T-helper 2 cell treated with Interferon-gamma antibody and Interleukin-4, amounts not matched to agents 5 μg/mL and 100 μg/mL, for 36 hours (primary cell): ENCODE results near the gene GCDH.

Source experiments
- DNase-seq: peaks from one replicate; pipeline ENCODE4 v3.0.0; 2021; ENCODE audit warnings: low spot score
- H3K27ac Mint-ChIP-seq: one replicate; pipeline ENCODE4 v1.8.0; 2021; ENCODE audit warnings: mild to moderate bottlenecking, mixed read lengths
- H3K27me3 Mint-ChIP-seq: one replicate; pipeline ENCODE4 v1.8.0; 2021; ENCODE audit warnings: low read depth, mixed read lengths
- H3K36me3 Mint-ChIP-seq: one replicate; pipeline ENCODE4 v1.8.0; 2021; ENCODE audit warnings: low read depth, mixed read lengths
- H3K4me1 Mint-ChIP-seq: one replicate; pipeline ENCODE4 v1.8.0; 2021; ENCODE audit warnings: low read depth, mixed read lengths
- H3K4me3 Mint-ChIP-seq: one replicate; pipeline ENCODE4 v1.8.0; 2022; ENCODE audit warnings: mild to moderate bottlenecking, moderate library complexity, mixed read lengths
- H3K9me3 Mint-ChIP-seq: one replicate; pipeline ENCODE4 v1.8.0; 2021; ENCODE audit warnings: mixed read lengths

The GCDH gene

GRCh38 chr19:12937093-12937926, 46.4 kb downstream of the GCDH start:
- H3K27me3 Mint-ChIP-seq: no peaks in the 10 kb centered on the region
- peak overlapping the region; percentile 94 for H3K27ac Mint-ChIP-seq
- no peaks in the 10 kb centered on the region for H3K9me3 Mint-ChIP-seq
- H3K4me1 Mint-ChIP-seq: peaks cover 41% of the 10 kb centered on the region
- H3K36me3 Mint-ChIP-seq: peaks cover 49% of the 10 kb centered on the region
- peak overlapping the region; percentile 100 for H3K4me3 Mint-ChIP-seq
- DNase-seq: no peak

DNA sequence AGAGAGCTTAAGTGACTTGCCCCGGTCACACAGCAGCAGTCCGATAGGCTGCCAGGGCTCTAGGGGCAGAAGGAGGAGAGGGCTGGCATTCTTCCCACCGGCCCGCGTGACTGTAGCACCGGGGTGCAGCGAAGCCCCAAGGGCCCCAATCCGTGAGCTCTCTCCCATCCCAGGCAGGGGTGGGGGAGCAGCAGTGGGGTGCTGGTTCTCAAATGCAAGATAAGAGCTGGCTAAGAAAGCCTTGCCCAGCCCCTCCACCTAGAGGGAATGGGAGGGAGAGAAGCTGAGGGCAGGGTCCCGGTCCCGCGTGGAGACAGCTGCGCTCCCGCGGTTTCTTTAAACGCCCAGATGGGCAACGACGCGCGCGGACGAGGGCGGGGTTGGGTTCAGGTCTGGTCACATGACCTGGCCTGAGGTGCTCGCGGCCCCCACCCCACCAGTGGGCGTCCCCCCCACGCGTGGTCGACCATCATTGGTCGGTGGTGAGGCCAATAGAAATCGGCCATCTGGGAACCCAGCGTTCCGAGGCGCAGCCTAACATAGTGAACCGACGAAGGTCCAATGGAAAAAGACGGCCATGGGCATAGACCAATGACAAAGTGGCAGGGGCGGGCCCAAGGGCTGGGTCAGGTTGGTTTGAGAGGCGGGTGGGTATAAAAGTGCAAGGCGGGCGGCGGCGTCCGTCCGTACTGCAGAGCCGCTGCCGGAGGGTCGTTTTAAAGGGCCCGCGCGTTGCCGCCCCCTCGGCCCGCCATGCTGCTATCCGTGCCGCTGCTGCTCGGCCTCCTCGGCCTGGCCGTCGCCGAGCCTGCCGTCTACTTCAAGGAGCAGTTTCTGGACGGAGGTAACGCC, 47.2 kb downstream of the GCDH start, which contains the start of gene CALR:
Gene CALR (plus strand): TSS at position 683 of the 852 bp plus-strand sequence. CDS start 71 bp downstream, at position 754.
- Mint-ChIP-seq H3K4me1 (peaks cover 35% of the 10 kb centered on the region), H3K4me3 (peak within 1 kb of the TSS; percentile 100), H3K27me3 (no peaks in the 10 kb centered on the region), H3K27ac (peak within 1 kb of the TSS; percentile 94), H3K9me3 (no peaks in the 10 kb centered on the region), H3K36me3 (peaks cover 48% of the 10 kb centered on the region)
- DNase-seq: peak; percentile 99

DNA sequence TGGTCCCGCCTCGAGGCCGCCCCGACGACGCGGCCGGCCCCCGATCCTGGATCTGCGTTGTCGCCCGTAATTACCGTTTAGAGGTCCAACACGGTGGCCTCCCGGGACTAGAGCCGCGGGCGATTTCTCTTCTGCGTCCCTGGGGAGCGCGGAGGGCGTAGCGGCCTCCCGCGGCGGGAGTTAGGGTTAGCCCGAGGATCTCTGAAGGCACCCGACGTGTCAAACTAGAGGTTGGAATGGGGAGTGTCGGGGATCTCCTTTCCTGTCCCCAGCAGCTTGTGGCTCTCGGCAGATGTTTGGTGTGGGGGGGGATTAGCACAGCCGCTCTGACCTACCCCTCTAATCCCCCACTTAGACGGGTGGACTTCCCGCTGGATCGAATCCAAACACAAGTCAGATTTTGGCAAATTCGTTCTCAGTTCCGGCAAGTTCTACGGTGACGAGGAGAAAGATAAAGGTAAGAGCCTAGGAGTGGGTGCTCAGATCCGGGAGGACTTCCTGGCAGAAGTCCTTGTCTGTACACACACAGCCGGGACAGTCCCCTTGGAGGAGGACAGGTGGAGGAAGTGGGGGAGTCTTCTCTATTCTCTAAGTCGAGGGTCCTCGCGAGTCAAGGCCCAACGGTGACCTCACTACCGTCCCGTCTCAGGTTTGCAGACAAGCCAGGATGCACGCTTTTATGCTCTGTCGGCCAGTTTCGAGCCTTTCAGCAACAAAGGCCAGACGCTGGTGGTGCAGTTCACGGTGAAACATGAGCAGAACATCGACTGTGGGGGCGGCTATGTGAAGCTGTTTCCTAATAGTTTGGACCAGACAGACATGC, 48.0 kb downstream of the GCDH start:
- H3K27me3 Mint-ChIP-seq: no peaks in the 10 kb centered on the region
- H3K4me1 Mint-ChIP-seq: peaks cover 37% of the 10 kb centered on the region
- peak overlapping the region; percentile 94 for H3K27ac Mint-ChIP-seq
- DNase-seq: peak; percentile 27
- H3K4me3 Mint-ChIP-seq: peak overlapping the region; percentile 100
- H3K36me3 Mint-ChIP-seq: peaks cover 54% of the 10 kb centered on the region
- no peaks in the 10 kb centered on the region for H3K9me3 Mint-ChIP-seq

DNA sequence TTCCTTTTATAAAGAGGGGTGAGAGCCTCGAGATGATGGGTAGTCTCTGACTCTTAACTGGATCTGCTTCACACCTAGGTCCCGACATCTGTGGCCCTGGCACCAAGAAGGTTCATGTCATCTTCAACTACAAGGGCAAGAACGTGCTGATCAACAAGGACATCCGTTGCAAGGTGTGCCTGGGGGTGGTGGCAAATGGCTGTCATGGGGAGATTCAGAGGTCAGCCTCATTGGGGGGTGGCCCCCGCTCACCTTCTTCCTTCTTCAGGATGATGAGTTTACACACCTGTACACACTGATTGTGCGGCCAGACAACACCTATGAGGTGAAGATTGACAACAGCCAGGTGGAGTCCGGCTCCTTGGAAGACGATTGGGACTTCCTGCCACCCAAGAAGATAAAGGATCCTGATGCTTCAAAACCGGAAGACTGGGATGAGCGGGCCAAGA, 49.0 kb downstream of the GCDH start:
- Mint-ChIP-seq H3K27ac (peak overlapping the region; percentile 94), H3K4me3 (peak overlapping the region; percentile 100), H3K9me3 (no peaks in the 10 kb centered on the region), H3K4me1 (peaks cover 44% of the 10 kb centered on the region), H3K36me3 (peaks cover 63% of the 10 kb centered on the region), H3K27me3 (no peaks in the 10 kb centered on the region)
- no peak for DNase-seq

- H3K27ac Mint-ChIP-seq: peak overlapping the region; percentile 94
- H3K36me3 Mint-ChIP-seq: peaks cover 71% of the 10 kb centered on the region
- peak overlapping the region; percentile 100 for H3K4me3 Mint-ChIP-seq
- H3K9me3 Mint-ChIP-seq: no peaks in the 10 kb centered on the region
- peaks cover 48% of the 10 kb centered on the region for H3K4me1 Mint-ChIP-seq
- H3K27me3 Mint-ChIP-seq: no peaks in the 10 kb centered on the region
- no peak for DNase-seq
Observed at GRCh38 chr19:12940897-12941296, 49.9 kb downstream of the GCDH start.

- Mint-ChIP-seq H3K27ac (peak overlapping the region; percentile 85), H3K9me3 (no peaks in the 10 kb centered on the region), H3K4me1 (peaks cover 43% of the 10 kb centered on the region), H3K27me3 (no peaks in the 10 kb centered on the region), H3K4me3 (peak overlapping the region; percentile 50), H3K36me3 (peaks cover 86% of the 10 kb centered on the region)
- DNase-seq: no peak
Observed at GRCh38 chr19:12943437-12944044, 52.6 kb downstream of the GCDH start.

DNA sequence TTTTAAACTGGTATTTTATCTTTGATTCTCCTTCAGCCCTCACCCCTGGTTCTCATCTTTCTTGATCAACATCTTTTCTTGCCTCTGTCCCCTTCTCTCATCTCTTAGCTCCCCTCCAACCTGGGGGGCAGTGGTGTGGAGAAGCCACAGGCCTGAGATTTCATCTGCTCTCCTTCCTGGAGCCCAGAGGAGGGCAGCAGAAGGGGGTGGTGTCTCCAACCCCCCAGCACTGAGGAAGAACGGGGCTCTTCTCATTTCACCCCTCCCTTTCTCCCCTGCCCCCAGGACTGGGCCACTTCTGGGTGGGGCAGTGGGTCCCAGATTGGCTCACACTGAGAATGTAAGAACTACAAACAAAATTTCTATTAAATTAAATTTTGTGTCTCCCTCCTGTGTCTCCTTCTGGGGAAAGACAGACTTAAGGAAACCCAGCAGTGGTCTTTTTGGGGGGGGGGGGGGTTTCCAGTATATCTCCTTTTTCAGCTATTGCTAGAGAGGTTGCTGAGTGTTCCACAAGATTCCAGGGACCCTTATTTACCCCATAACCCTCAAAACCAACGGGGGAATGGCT, 53.2 kb downstream of the GCDH start:
- H3K27ac Mint-ChIP-seq: peak overlapping the region; percentile 88
- peaks cover 83% of the 10 kb centered on the region for H3K36me3 Mint-ChIP-seq
- H3K27me3 Mint-ChIP-seq: no peaks in the 10 kb centered on the region
- peaks cover 43% of the 10 kb centered on the region for H3K4me1 Mint-ChIP-seq
- peak overlapping the region; percentile 27 for H3K4me3 Mint-ChIP-seq
- no peak for DNase-seq
- H3K9me3 Mint-ChIP-seq: no peaks in the 10 kb centered on the region

DNA sequence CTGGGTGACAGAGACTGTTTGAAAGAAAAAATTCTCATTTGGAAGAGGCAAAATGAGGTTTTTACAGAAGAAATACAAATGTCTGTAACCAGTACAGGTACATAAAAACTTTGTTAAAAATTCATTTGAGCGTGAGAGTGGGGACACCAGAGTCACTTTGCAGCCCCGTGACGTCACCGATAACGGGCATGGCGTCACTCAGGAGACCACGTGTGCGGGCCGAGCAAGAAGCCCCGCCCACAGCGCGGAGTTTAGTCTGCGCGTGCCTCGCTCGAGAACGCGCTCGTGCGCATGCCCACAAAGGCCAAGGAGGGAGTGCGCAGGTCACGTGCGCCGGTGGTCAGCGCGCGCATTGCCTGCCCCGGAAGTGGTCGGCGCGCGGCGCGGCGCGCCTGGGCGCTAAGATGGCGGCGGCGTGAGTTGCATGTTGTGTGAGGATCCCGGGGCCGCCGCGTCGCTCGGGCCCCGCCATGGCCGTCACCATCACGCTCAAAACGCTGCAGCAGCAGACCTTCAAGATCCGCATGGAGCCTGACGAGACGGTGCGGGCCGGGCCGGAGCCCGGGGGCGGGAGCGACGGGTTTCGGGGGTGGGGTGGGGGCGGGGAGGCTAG, 54.6 kb downstream of the GCDH start, which contains the start of gene RAD23A:
Gene RAD23A (plus strand): TSS at position 384 of the 613 bp plus-strand sequence. CDS start 87 bp downstream, at position 471.
- H3K9me3 Mint-ChIP-seq: no peaks in the 10 kb centered on the region
- peak within 1 kb of the TSS; percentile 96 for H3K27ac Mint-ChIP-seq
- peaks cover 32% of the 10 kb centered on the region for H3K4me1 Mint-ChIP-seq
- H3K27me3 Mint-ChIP-seq: no peaks in the 10 kb centered on the region
- peak within 1 kb of the TSS; percentile 89 for H3K4me3 Mint-ChIP-seq
- peak; percentile 99 for DNase-seq
- H3K36me3 Mint-ChIP-seq: peaks cover 82% of the 10 kb centered on the region

DNA sequence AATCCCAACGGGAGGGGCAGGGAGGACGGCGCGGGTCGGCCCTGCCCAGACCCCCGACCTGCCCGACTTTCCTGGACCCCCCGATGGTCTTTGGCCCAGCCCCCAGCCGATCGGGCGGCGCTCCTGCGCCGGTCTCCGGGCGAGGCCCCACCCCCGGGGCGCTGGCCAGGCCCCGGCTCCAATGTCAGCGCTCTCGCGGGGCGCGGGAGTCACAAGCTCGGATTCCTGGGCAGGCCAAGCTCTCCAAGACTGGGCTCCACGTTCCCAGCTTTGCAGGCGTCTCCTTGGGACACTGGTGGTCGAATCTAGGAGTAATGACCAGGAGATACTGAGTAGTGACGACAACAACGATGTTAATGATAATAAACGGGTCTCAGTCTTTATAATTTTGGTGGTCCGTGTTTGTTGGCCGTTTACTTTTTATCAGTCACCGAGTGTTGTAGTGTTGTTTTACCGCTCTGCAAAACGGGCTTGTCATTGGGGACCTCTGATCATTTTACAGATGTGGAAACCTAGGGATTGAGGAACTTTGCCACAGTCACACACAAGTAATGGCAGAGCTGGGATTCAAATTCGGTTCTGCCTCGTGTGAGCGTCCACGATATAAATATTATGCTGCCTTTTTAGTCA, 55.2 kb downstream of the GCDH start:
- Mint-ChIP-seq H3K4me1 (peaks cover 28% of the 10 kb centered on the region), H3K36me3 (peaks cover 82% of the 10 kb centered on the region), H3K27ac (peak overlapping the region; percentile 86), H3K27me3 (no peaks in the 10 kb centered on the region), H3K4me3 (peak overlapping the region; percentile 88), H3K9me3 (no peaks in the 10 kb centered on the region)
- DNase-seq: peak; percentile 49

GRCh38 chr19:12946731-12947496, 56.0 kb downstream of the GCDH start:
- H3K4me3 Mint-ChIP-seq: peak overlapping the region; percentile 88
- peaks cover 82% of the 10 kb centered on the region for H3K36me3 Mint-ChIP-seq
- H3K4me1 Mint-ChIP-seq: peaks cover 30% of the 10 kb centered on the region
- no peak for DNase-seq
- peak overlapping the region; percentile 86 for H3K27ac Mint-ChIP-seq
- no peaks in the 10 kb centered on the region for H3K9me3 Mint-ChIP-seq
- no peaks in the 10 kb centered on the region for H3K27me3 Mint-ChIP-seq

DNA sequence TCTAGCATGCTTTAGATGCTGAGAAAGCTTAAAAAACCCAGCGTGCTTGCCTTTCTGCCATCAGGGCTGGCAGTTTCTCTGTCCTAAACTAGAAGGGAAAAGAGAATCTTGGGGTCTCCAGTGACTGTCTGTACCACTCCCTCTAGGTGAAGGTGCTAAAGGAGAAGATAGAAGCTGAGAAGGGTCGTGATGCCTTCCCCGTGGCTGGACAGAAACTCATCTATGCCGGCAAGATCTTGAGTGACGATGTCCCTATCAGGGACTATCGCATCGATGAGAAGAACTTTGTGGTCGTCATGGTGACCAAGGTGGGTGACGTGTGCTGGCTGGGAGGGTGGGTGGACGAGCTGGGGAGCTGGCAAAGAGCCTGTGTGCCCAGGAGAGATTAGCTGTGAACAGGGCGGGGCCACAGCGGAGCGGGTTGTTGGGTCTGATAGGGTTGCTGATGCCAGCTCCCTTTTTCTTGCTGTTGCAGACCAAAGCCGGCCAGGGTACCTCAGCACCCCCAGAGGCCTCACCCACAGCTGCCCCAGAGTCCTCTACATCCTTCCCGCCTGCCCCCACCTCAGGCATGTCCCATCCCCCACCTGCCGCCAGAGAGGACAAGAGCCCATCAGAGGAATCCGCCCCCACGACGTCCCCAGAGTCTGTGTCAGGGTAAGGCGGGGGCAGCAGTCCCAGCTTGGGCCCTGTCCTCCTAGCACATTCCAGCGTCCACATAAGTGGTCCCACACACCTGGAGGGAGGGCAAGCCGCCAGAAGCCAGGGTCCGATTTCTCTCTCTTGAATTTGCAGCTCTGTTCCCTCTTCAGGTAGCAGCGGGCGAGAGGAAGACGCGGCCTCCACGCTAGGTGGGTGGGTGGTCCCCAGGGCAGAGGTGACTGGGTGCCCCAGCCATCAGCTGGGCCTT, 57.0 kb downstream of the GCDH start:
- no peaks in the 10 kb centered on the region for H3K9me3 Mint-ChIP-seq
- no peak overlapping the region for H3K27ac Mint-ChIP-seq
- peaks cover 30% of the 10 kb centered on the region for H3K4me1 Mint-ChIP-seq
- H3K36me3 Mint-ChIP-seq: peaks cover 80% of the 10 kb centered on the region
- peak overlapping the region; percentile 24 for H3K4me3 Mint-ChIP-seq
- no peak for DNase-seq
- no peaks in the 10 kb centered on the region for H3K27me3 Mint-ChIP-seq
